GM18951 (cell line): ENCODE results near the gene INCENP.

Experiments
- POLR2A ChIP-seq: IDR thresholded peaks from 4 replicates; pipeline ENCODE4 v1.6.1; 2011; ENCODE audit warnings: mild to moderate bottlenecking; ENCODE audit not compliant: insufficient read length, insufficient read depth; ENCODE audit errors: extremely low read depth
- in situ Hi-C: fragments of 300-500 bp; cut with MboI; formaldehyde crosslinking; loops from one replicate; pipeline ENCODE4 v1.12.0; 2022; ENCODE audit warnings: low sequenced_read_pairs, mixed read lengths, inconsistent platforms; ENCODE audit not compliant: unreplicated experiment

Gene INCENP

DNA sequence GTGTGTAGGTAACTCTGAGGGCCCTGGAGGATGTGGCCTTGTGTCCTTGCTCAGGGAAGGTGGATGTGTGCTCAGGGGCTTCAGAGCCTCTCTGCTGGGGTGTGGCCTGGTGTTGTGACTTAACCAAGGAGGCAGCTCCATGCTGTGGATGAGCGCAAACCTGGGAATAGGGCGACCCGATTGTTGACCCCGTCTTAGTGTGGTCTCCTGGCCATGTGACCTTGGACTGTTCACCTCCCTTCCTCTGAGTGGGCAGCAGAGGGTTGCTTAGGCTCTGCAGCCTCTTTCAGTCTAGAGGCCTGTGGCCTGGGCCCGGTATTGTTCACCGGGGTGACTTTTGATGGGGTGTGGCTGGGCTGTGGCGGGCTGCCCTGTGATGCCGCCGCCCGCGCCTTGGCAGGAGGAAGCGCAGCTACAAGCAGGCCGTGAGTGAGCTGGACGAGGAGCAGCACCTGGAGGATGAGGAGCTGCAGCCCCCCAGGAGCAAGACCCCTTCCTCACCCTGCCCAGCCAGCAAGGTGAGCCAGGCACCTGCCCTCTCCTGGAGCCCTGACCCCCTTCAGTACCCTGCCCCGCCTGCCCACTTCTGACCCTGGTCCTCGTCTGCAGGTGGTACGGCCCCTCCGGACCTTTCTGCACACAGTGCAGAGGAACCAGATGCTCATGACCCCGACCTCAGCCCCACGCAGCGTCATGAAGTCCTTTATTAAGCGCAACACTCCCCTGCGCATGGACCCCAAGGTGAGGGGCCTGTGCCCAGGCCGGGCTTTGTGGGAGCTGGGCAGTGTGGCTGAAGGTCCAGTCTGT is 16.7 kb downstream of the INCENP start:
- TF ChIP-seq POLR2A: no peak
- in situ Hi-C loops: no loop called here

DNA sequence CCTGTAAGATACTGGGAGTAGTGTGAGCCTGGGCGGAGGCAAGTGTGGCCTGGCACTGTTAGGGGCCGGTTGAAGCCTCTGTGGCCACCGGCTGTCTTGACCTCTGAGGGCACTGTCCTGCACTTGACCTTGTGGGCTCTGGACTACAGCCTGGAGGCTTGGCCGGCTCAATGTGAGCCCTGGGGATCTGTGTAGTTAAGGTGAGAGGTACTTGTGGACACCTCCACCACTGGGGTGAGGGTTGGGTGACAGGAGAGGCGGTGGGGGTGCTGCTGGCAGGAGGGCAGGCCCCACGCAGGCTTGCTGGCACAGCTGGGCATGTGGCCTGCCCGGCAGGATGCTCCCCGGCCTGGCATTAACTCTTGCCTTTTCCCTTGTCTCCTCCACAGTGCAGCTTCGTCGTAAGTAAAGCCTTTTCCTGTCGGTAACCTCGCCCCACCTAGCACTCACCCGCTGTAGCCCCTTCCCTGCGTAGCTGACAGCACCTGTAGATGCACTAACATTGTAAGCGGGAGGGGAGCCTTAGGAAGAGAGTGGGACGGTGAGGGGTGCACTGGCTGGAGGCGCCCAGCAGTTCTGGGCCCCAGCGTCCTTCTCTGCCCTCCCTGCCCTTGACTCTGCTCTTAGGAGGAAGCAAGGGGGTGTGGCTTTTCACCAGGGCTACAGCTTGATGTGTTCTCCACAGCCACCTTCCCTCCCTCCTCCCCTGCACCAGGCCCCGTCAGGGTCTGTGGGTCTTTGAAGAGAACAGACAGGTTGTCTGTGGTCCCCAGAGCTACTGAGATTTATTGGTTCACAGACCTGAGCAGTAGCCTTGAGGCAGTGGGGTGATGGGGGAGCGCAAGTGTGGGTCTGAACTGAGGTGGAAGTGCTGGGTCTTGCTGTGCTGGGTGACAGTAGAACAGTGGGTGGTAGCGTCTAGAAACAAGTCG is 17.6 kb downstream of the INCENP start:
- in situ Hi-C loops: no loop called here
- no peak for TF ChIP-seq POLR2A

DNA sequence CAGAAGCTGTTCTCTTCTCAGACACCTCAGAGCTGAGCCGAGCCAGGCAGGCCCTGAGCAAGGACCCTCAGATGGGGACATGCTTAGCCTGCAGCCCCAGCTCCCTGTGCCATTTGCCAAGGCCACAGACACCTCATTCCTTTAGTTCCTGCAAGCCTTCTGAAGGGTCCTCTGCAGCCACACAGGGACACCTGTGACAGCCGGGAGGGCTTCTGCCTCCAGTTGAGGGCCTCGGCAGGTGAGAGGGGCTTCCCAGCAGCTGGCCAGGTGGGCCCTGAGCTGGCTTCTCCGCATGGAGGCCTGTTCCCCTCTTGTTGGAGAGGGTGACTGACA is 18.2 kb downstream of the INCENP start:
- in situ Hi-C loops: no loop called here
- no peak for TF ChIP-seq POLR2A

DNA sequence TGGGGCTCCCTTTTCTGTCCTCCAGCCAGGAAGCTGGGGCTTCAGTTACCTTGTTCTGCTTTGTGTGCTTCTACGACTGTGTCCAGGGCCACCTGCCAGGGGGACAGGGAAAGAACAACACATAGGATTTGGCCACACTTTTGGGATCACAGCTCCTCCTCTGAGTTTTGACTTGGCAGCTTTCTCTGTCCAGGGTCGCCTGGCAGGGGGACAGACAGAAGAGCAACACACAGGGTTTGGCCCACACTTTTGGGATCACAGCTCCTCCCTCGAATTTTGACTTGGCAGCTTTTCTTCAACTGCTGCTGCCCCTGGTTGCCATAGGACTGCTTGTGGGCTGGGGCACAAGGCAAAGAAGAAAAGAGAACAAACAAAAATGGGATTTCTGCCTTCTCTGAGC is 19.1 kb downstream of the INCENP start:
- TF ChIP-seq POLR2A: no peak
- in situ Hi-C loops: no loop called here

DNA sequence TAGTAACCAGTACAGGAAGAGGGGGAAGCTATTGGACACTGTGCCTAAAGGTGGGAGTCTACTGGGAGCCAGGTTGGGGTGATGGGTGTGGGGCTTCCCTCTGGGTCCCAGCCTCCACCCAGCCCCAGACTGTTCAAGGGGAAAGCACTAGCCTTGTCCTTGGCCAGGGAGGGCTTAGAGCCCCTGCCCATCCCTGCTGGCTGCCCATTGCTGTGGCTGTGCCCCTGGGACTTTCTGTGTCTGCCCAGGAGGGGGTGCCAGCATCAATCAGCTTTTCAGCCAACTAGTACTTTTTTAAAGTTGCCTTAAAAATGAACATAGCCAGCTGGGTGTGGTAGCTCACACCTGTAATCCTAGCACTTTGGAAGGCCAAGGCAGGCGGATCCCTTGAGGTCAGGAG is 19.9 kb downstream of the INCENP start:
- in situ Hi-C loops: no loop called here
- TF ChIP-seq POLR2A: no peak

DNA sequence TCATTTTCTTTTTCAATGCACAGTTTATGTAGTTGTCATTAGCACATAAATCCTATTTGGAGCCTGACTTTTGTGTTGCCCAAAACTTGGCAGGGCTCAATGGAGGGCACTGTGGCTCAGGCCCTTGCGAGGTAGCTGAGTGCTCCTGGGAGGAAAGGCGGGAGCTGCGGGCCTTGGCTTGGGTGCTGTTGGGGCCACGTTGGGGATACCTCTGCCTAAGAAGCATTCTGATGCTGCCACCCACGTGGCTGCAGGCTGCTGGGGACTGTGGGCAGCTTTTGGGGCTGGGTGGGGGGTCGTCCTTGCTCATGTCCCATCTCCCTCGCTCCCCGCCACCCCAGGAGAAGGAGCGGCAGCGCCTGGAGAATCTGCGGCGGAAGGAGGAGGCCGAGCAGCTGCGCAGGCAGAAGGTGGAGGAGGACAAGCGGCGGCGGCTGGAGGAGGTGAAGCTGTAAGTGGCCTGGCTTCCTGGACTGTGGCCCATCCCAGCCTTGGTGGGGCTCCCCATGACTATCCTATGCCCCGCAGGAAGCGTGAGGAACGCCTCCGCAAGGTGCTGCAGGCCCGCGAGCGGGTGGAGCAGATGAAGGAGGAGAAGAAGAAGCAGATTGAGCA is 20.9 kb downstream of the INCENP start:
- no peak for TF ChIP-seq POLR2A
- in situ Hi-C loops: no loop called here

DNA sequence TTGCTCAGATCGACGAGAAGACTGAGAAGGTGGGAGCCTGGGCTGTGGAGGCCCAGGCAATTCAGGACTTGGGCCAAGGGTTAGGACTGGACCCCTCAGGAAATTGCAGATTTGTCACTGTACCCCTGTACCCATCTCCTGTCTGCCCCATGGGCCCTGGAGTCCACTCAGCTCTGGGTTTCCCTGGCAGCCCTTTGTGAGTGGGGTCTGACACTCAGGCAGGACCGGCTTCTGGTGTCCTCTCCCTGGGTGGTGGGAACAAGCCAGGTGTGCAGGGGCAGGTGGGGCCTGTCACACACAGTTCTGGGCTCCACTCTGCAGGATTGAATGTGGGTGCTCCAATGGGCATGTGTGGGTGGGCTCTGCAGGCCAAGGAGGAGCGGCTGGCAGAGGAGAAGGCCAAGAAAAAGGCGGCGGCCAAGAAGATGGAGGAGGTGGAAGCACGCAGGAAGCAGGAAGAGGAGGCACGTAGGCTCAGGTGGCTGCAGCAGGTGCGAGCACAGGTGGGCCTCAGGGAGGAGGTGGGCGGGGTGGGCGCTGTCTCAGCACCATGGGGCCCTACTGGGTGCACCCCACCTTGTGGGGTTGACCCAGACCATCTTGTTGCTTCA is 21.6 kb downstream of the INCENP start:
- no peak for TF ChIP-seq POLR2A
- in situ Hi-C loops: no loop called here

DNA sequence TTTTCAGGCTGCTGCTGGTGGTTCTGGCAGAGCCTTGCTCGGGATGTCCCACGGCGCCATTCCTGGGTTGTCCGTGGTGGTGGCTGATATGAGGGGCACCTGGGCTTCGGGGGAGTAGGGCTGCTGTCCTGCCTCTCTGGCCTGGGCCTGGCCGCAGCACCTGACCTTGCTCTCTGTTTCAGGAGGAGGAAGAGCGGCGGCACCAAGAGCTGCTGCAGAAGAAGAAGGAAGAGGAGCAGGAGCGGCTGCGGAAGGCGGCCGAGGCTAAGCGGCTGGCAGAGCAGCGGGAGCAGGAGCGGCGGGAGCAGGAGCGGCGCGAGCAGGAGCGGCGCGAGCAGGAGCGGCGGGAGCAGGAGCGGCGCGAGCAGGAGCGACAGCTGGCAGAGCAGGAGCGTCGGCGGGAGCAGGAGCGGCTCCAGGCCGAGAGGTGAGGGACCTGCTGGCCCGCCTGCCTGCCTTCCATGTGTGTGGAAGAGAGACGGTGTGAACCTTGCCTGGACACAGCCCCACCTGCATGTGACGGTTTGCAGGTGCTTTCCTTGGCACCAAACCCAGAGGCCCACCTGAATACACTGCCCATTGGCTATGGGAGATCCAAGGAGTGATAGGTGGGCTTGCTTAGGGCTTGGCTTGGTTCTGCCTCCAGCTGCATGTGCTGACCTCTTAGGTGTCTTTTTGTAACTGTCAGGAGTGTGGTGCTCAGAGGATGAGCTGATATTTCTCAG is 22.8 kb downstream of the INCENP start:
- in situ Hi-C loops: no loop called here
- no peak for TF ChIP-seq POLR2A

DNA sequence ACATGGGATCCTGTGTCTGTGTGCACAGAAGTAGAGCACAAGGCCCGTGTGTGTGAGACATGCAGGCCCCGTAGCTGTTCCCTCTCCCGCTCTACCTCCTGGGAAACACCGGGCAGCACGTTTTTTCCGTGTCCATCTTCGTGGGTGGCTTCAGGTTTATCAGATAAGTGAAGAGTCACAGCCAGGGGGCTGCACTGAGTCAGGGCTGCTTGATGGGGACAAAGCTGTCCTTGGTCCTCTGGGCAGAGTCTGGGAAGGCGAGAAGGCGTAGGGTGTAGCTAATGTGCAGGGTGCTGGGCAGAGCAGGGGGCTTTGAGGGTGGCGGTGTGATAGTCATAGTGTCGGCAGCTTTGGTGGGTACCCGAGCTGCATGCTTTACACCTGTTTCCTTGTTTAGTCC is 23.7 kb downstream of the INCENP start:
- TF ChIP-seq POLR2A: no peak

DNA sequence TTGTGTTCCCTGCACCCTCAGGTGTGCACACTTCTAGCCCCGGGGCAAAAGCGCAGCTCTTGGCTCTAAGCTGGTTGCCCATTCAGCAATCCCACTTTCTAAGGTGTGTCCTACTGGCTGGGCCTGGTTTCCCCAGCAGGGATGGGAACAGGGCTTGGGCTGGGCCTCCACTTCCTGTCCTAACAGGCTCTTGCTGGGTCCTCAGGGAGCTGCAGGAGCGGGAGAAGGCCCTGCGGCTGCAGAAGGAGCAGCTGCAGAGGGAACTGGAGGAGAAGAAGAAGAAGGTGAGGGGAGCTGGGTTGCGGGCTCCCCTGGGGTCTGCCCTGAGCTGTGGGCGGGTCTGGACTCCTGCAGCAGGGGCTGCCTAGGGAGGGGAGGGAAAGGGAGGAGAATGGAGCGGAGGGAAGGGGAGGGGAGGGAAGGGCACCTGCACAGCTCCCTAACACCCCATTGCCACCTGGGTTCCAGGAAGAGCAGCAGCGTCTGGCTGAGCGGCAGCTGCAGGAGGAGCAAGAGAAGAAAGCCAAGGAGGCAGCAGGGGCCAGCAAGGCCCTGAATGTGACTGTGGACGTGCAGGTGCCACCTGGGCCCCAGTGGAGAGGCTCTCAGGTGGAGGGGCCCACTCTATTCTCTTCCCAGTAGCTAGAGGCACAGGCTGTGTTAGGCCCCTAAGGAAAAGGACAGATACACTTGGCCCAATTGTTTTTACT is 24.6 kb downstream of the INCENP start:
- no peak for TF ChIP-seq POLR2A
- in situ Hi-C loops: no loop called here

More for the DNA sequence above, 23.7 kb downstream of the INCENP start:
- in situ Hi-C loops: no loop called here

DNA sequence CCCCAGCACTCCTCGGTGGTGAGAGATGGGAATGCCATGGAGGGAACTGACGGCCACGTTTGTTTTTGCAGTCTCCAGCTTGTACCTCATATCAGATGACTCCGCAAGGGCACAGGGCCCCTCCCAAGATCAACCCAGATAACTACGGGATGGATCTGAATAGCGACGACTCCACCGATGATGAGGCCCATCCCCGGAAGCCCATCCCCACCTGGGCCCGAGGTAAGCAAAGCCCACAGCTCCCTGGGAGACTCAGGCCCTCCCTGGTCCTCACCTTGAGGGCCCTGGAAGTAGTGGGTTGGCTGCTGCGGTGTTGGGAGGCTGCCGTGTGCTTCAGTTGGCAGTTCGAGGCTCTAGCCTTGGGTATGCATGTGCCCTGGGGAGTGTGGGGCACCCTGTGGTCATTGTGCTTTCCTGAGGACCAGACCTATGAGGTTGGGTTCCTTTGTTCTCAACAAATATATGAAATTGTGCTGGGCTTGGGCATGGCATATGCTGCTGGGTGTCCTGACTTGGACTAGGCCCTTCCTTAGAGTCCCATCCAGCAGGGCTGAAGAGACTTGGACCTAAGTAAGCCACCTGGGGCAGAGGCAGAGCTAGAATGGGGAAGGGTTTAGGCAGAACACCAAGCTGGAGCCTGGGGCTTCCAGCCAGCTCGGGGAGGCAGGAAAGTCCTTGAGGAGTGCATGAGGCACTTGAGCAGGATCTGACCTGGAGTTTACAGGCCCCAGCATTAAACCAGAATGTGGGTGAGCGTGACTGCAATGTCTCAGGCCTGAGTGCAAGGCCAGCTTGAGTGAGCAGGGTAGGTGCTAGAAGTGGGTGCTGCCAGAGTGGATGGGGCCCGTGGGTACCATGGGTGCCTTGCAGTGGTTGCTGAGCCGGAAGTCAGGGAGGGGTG is 26.4 kb downstream of the INCENP start:
- TF ChIP-seq POLR2A: no peak
- in situ Hi-C loops: no loop called here
